GM21619 (cell line): ENCODE data around the gene CDC42SE1.
A peak's percentile ranks its signal among the peaks of the same experiment; 100 is the strongest.

ENCODE experiments used
- ATAC-seq: cut with Tn5 transposase; IDR thresholded peaks from one replicate; pipeline ENCODE4 v1.9.1; 2021; ENCODE audit not compliant: unreplicated experiment

Gene CDC42SE1

DNA sequence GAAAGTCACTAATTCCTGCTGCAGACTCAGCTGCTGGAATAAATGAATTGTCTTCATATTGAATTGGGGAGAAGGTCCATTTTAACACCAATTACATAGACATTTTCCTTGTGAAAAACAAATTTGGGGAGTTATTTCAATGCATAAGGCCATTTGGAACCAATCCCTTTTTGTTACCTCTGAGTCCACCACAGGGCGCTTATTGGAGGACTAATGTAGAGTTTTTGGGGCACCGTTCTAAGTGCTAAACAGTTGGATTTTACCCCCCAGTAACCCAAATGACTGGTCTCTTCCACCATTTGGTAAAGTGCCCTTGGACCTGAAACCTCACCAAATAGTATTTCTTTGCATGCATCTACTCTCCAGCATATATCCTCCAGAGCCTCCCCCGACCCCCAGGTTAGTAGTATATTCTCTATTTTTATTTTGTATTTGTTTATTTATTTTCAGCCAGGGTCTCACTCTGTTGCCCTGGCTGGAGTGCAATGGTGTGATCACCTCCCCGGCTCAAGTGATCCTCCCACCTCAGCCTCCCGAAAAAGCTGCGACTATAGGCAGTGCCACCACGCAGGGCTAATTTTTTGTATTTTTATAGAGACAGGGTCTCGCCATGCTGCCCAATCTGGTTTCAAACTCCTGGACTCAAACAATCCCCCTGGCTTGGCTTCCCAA, 49.6 kb downstream of the CDC42SE1 start:
- no peak for ATAC-seq

DNA sequence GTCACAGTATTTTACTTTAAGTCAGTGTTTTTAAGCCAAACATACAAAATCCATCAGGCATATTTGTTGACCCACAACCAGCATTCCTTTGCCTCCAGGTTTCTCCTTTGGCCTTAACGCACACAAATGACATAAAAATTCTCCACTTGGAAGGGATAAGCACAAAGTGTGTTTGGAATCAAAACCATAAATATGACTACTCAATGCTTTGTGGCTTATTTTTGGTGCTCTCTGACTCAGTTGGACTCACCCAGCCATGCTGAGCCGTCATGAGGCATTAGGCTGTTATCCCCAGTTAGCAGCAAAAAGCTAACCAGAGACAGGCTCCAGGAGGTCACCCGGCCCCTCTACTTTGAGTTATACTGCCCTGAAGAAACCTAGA, 50.2 kb downstream of the CDC42SE1 start:
- no peak for ATAC-seq

DNA sequence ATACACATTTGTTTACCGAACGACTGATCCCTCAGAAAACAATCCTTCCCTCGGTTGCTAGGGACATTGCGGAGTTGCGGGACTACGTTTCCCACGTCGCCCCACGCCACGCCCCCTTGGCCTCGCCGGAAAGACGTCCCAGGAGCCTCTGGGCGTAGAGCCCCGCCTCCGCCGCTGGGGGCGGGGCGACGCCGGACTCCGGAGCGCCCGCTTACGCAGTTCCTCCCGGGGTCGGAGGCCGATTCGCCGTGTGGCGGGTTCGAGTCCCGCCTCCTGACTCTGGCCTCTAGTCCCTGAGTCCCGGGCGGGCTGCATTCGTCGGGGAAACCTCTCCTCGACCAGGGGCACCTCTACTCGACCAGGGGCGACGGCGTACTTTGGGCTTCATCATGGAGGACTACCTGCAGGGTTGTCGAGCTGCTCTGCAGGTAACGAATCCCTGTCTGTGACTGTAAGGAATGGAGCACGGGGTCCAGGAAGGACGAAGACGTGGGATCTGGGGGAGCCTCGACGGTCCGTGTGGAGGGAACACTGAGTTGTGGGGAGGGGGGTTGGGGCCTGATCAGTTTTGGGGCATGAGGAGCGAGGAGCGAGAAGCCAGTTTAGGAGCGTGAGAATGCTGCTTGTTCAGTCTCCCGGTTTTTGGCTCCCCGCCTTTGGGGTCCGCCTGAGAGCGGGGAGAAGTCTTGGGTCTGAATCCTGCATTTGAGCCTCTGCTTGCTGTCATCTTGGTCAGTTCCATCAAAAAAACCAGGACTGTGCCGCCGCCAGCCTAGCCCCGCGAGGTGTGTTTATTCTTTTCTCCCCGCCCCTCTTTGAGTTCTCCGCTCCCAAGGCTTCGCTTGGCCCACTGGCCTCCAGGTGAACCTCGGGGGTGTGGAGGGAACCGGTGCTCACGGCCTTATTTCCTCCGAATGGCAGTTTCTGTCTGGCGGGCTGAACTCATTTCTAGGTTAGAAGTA, 50.9 kb downstream of the CDC42SE1 start, which contains the start of gene PRUNE1:
Gene PRUNE1, plus strand, starts transcription at position 206 of the 962 bp plus-strand sequence. Its CDS starts 184 bp downstream, at position 390.
- peak; percentile 61 for ATAC-seq

DNA sequence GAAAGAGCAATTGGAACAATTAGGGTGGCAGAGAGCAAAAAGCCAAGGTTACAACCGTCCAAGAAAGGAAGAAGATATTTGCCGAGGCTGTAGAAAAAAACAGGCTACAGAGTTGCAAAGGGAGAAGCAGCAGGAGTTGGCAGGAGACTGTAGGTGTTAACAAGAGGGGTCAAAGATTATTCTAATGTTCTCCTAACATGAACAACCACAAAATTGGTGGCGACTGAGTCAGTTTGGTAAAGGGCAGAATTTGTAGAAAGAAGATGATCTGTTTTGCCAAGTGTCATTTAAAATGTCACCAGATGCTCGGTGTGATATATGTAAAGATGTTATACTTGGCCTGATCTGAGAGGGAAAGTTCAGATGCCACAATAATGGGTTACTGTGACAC, 51.6 kb downstream of the CDC42SE1 start:
- ATAC-seq: no peak

DNA sequence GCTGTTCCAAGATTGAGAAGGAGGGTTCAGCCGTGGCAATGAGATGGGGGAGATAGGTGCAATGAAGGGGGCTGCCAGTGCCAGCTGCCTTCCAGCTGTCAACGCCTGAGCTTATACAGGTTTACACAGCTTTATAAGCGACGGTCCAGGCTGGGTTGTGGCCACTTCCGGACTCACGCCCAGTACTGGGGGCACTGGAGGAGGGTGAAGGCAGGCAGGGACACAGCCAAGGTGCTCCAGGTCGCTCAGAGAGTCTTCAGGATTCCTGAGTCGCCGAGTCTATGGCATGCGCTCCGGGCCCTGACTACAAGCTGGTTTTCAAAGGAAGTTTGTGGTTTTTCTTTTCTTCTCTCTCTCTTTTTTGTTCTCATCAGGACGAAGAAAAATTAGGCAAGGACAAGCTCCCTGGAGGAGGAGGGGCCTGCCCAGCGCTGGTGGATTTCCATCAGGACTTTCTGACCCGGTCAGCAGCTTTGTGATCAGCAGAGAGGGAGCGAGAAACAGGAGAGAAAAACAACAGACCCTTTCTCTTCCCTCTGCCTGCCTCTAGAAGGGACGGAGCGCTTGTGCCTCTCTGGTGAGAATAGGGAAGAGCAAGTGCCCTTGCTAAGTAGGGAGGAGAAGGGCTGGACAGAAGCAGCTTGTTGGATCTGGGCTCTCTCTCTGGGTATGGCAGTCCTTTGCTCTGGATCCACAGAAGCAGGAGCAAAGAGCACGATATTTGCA, 52.9 kb downstream of the CDC42SE1 start, which contains the start of gene MINDY1:
Gene MINDY1, minus strand, starts transcription at position 576 of the 726 bp plus-strand sequence. CDS start 4,285 bp downstream, outside the sequence.
- no peak for ATAC-seq

DNA sequence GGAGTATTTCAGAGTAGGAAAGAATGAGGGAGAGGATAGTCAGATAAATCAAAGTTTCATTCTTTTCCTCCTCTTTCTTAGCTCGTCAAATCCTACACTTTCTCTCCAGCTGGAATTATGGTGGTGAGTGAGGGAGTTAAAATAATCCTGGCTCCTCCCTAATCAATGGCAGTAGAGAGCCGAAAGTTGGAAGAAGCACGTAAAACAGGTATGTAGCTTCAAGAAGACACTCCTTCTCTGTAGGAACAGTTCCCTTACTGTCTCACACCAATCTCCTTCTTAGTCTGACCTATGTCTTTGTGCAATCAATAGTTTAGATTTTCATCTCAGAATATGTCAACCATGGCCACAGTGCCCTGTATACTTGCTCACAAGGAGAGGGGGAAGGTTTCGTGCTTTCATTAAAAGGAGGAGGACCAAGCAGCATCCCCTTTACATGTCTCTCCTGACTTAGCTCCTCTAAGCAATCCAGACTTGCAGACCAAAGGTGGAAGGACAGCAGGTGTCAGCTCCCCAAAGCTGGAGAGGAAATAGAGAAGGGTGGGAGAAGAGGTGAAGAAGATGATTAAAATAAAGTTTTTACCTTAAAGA, 53.6 kb downstream of the CDC42SE1 start:
- no peak for ATAC-seq

DNA sequence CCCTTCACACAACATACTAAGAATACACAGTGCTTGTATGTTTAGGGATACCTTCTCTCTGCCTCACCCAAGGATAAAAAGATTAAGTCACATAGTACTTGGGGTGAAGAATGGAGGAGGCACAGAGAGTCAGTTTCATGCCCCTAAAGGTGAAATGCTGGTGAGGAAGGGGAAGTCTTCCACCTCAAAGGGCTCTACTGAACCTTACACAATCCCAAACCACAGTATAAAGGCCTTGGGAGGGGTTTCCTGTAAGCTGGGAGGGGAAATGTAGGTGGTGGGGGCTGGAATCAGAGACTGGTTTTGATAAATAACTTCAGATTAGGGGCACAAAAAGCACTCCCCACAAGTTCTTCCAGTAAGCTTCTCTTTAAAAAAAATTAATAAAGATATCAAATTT, 56.2 kb downstream of the CDC42SE1 start:
- ATAC-seq: no peak

DNA sequence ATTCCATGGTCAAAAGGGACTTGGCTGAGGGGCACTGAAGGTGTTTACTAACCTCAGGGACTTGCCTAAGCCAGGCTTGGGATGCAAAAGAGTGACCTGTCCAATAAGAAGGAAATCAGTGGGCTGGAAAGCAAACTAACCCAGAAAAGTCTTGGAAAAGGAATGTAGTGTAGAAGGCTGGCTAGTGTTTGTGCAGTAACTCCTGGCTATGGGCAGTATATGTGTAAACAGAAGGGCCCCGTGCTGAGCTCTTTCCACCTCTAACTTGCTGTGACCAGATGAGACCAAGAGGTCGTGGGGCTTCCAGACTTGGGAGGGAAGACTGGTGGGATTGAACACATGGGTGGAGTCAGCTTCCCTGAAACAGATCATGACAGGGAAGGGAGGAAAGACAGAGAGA, 56.8 kb downstream of the CDC42SE1 start:
- ATAC-seq: no peak

DNA sequence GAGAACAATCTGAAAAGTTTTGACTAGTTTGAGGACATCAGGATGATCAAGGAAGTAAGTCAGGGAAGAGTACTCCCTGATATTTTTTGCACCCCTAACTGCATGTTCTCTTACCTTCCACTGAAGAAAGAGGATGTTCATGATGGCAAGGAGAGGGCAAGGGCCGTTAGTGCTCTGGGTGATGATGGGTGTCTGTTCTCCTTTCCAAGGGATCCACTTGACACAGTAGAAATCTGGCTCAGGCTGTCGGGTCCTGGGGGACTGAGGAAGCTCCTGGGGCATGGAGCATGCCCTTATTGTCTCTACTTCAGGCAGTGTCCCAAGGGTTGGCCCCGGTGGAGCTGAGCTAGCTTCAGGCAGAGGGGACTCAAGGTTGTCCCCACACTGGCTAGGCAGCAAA, 57.4 kb downstream of the CDC42SE1 start:
- ATAC-seq: no peak

DNA sequence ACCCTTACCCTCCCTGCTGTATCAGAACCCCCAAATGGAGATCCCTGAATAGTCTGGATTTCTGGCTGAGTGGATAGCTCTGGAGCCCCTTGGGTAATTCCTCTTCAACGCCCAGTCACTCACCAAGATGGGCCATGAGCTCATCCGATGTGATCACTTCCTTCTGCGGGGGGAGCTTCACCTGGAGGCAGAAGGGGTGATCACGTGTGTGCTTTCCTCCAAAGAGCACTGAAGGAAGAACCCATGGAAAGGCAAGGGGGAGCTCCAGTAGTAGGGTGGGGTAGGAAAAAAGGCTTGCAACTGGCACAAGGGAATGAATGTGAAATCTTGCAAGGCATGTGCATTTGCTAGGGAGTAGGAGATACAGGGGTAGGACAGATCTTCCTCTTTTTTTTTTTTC, 57.8 kb downstream of the CDC42SE1 start:
- no peak for ATAC-seq
